Body of pancreas (tissue), 2 donors: ENCODE data around the gene DPY19L3. TPM values are rescaled to one million over a fixed set of nuclear protein-coding genes. Genes with fewer than 3 reads are reported as not detected.

ENCODE experiments used
- total RNA-seq, 2 donors: library from RNA; depleted of rRNA; stranded (reverse); fragments of >200 nt; gene quantifications; one replicate each; pipeline ENCODE4 v1.1.0, GENCODE V29; 2016

Gene DPY19L3
- total RNA-seq, 2 donors from 2014 or later: 14.3 to 24.4 TPM

Other genes with a start within 250 kb of the DPY19L3 start
- gene ZNF507, start 60.2 kb upstream of the DPY19L3 start, total RNA-seq: 10 to 100 TPM; 14.2 to 19.7 TPM
- 10 to 100 TPM; 47.5 to 53.7 TPM for gene PDCD5, start 175.4 kb downstream of the DPY19L3 start, total RNA-seq